NCI-H226 (cell line): ENCODE measurements around the gene KANSL3.
A peak's percentile ranks its signal among the peaks of the same experiment; 100 is the strongest.
"Not testable (repeated sequence)": the region's sequence is repeated elsewhere in the genome, so short reads cannot be mapped to it uniquely, and the experiment has no call there.

Source experiments
- DNase-seq: peaks from one replicate; pipeline ENCODE4 v3.0.0-alpha.2; 2015

KANSL3 gene

GRCh38 chr2:96638144-96639121 is at the start of gene KANSL3:
Gene KANSL3 (minus strand): TSS chr2:96638312. CDS start chr2:96637135, 1,177 bp downstream.
- DNase-seq: peak; percentile 80

GRCh38 chr2:96687266-96687665 is 49.2 kb upstream of the KANSL3 start:
- DNase-seq: no peak

- no peak for DNase-seq
Observed at GRCh38 chr2:96685577-96686459, 47.7 kb upstream of the KANSL3 start.

GRCh38 chr2:96684883-96685576 is 46.9 kb upstream of the KANSL3 start:
- DNase-seq: no peak

- DNase-seq: no peak
Observed at GRCh38 chr2:96683972-96684820, 46.1 kb upstream of the KANSL3 start.

GRCh38 chr2:96683307-96683706 is 45.2 kb upstream of the KANSL3 start:
- no peak for DNase-seq

GRCh38 chr2:96681540-96681939 is 43.4 kb upstream of the KANSL3 start:
- DNase-seq: no peak

GRCh38 chr2:96680561-96681141 is 42.5 kb upstream of the KANSL3 start:
- no peak for DNase-seq

- DNase-seq: no peak
Observed at GRCh38 chr2:96679848-96680247, 41.7 kb upstream of the KANSL3 start.

GRCh38 chr2:96669539-96670215 is 31.6 kb upstream of the KANSL3 start:
- no peak for DNase-seq

GRCh38 chr2:96668771-96669170 is 30.7 kb upstream of the KANSL3 start:
- DNase-seq: no peak

GRCh38 chr2:96665717-96666116 is 27.6 kb upstream of the KANSL3 start:
- DNase-seq: not testable (repeated sequence)

- DNase-seq: peak; percentile 100
Observed at GRCh38 chr2:96665083-96665569, 27.0 kb upstream of the KANSL3 start.

GRCh38 chr2:96664366-96664925 is 26.3 kb upstream of the KANSL3 start:
- DNase-seq: no peak

- DNase-seq: no peak
Observed at GRCh38 chr2:96663829-96664228, 25.7 kb upstream of the KANSL3 start.

GRCh38 chr2:96663177-96663576 is 25.1 kb upstream of the KANSL3 start:
- DNase-seq: no peak

GRCh38 chr2:96662360-96662759 is 24.2 kb upstream of the KANSL3 start:
- DNase-seq: no peak

GRCh38 chr2:96661324-96661723 is 23.2 kb upstream of the KANSL3 start:
- DNase-seq: no peak

GRCh38 chr2:96656540-96656939 is 18.4 kb upstream of the KANSL3 start:
- DNase-seq: no peak

GRCh38 chr2:96655526-96655925 is 17.4 kb upstream of the KANSL3 start:
- no peak for DNase-seq
